ENCODE results near the gene IFIT3.
"Not testable (repeated sequence)": the region's sequence is repeated elsewhere in the genome, so short reads cannot be mapped to it uniquely, and the experiment has no call there.

The IFIT3 gene

GRCh38 chr10:89304026-89304425 lies 23.8 kb upstream of the IFIT3 start:
- DNase-seq (ENCODE audit: low spot score): no peak

DNA sequence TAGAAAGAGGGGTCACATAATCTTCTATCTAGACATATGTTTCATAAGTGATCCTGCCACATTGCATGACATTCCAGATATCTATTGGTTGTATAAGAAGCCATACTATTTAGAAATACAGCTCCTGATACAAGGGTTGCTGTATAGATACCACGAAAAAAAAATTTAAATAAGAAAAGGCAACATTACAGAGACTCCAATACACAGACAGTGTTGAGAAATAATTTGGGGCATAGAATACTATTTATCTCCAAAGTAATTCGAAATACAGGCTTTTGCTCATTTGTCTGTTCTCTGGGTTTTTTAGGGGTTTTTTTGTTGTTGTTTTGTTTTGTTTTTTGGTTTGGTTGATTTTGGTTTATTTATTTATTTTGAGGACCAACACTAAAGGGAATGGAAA lies 23.4 kb upstream of the IFIT3 start:
- DNase-seq (ENCODE audit: low spot score): no peak

- DNase-seq (ENCODE audit: low spot score): no peak
These were observed 22.9 kb upstream of the IFIT3 start for GRCh38 chr10:89304925-89305324.

DNA sequence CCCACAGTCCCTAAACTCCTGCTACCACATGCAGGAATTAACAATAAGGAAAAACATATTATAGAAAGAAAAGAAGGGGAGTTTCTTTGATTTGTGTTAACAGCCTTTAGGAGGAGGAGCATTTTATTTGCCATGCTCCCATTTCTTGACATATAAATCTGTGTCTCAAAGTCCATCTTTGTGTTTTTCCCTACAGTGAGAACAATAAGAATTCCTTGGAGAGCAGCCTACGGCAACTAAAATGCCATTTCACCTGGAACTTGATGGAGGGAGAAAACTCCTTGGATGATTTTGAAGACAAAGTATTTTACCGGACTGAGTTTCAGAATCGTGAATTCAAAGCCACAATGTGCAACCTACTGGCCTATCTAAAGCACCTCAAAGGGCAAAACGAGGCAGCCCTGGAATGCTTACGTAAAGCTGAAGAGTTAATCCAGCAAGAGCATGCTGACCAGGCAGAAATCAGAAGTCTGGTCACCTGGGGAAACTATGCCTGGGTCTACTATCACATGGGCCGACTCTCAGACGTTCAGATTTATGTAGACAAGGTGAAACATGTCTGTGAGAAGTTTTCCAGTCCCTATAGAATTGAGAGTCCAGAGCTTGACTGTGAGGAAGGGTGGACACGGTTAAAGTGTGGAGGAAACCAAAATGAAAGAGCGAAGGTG lies 21.9 kb upstream of the IFIT3 start:
- DNase-seq (ENCODE audit: low spot score): no peak

DNA sequence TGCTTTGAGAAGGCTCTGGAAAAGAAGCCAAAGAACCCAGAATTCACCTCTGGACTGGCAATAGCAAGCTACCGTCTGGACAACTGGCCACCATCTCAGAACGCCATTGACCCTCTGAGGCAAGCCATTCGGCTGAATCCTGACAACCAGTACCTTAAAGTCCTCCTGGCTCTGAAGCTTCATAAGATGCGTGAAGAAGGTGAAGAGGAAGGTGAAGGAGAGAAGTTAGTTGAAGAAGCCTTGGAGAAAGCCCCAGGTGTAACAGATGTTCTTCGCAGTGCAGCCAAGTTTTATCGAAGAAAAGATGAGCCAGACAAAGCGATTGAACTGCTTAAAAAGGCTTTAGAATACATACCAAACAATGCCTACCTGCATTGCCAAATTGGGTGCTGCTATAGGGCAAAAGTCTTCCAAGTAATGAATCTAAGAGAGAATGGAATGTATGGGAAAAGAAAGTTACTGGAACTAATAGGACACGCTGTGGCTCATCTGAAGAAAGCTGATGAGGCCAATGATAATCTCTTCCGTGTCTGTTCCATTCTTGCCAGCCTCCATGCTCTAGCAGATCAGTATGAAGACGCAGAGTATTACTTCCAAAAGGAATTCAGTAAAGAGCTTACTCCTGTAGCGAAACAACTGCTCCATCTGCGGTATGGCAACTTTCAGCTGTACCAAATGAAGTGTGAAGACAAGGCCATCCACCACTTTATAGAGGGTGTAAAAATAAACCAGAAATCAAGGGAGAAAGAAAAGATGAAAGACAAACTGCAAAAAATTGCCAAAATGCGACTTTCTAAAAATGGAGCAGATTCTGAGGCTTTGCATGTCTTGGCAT lies 21.1 kb upstream of the IFIT3 start:
- no peak for DNase-seq (ENCODE audit: low spot score)

GRCh38 chr10:89307269-89307577 lies 20.6 kb upstream of the IFIT3 start:
- DNase-seq (ENCODE audit: low spot score): no peak

GRCh38 chr10:89308266-89308665 lies 19.5 kb upstream of the IFIT3 start:
- no peak for DNase-seq (ENCODE audit: low spot score)

- no peak for DNase-seq (ENCODE audit: low spot score)
These were observed 19.1 kb upstream of the IFIT3 start for GRCh38 chr10:89308736-89309135.

GRCh38 chr10:89309156-89310055 lies 18.4 kb upstream of the IFIT3 start:
- no peak for DNase-seq (ENCODE audit: low spot score)

- no peak for DNase-seq (ENCODE audit: low spot score)
These were observed 17.5 kb upstream of the IFIT3 start for GRCh38 chr10:89310056-89310893.

DNA sequence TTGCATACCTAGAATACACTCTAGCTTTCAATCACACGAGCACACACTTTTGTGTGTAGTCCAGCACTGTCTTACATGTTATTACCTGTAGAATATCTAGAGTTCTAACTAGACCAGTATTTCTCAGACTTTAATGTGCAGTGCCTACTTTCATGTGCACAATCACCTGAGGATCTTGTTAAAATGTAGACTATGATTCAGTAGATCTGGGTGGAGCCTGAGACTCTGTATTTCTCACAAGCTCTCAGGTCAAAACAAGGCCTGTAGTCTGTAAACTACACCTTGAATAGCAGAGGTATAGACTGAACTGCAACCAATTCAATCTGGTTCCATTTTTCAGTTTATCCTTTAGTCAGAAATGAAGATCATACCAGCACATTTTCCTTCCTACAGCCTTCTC lies 14.8 kb upstream of the IFIT3 start:
- DNase-seq (ENCODE audit: low spot score): no peak

GRCh38 chr10:89314676-89315075 lies 13.1 kb upstream of the IFIT3 start:
- no peak for DNase-seq (ENCODE audit: low spot score)

DNA sequence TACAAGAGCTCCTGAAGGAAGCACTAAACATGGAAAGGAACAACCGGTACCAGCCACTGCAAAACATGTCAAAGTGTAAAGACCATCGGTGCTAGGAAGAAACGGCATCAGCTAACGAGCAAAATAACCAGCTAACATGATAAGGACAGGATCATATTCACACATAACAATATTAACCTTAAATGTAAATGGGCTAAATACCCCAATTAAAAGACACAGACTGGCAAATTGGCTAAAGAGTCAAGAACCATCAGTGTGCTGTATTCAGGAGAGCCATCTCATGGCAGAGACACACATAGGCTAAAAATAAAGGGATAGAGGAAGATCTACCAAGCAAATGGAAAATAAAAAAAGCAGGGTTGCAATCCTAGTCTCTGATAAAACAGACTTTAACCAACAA lies 9.8 kb upstream of the IFIT3 start:
- DNase-seq (ENCODE audit: low spot score): not testable (repeated sequence)

- DNase-seq (ENCODE audit: low spot score): not testable (repeated sequence)
These were observed 2.7 kb upstream of the IFIT3 start for GRCh38 chr10:89325081-89325480.

- not testable (repeated sequence) for DNase-seq (ENCODE audit: low spot score)
These were observed 1.9 kb upstream of the IFIT3 start for GRCh38 chr10:89325856-89326255.

DNA sequence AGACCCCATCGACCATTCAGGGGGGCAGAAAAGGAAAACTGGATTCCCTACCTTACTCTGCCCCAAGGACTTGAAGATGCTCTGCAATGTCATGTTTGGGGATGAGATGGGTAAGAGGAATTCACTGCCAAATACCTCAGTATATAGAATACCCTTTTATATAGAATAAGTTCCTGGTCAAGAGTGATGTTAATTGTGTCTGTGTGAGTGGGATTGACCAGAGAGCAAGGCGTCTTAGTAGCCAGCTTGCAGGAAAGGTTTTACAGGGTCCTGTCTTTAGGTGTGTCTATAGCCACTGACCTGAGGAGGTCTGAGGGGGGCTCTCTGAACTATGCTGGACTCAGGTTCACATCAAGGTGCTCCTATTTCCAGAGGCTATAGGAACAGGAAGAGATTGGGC lies 1.4 kb downstream of the IFIT3 start:
- peak; percentile 33 for DNase-seq (ENCODE audit: low spot score)

GRCh38 chr10:89330014-89330413 lies 2.2 kb downstream of the IFIT3 start:
- not testable (repeated sequence) for DNase-seq (ENCODE audit: low spot score)

- DNase-seq (ENCODE audit: low spot score): peak; percentile 26
These were observed 2.9 kb downstream of the IFIT3 start for GRCh38 chr10:89330537-89331212.

DNA sequence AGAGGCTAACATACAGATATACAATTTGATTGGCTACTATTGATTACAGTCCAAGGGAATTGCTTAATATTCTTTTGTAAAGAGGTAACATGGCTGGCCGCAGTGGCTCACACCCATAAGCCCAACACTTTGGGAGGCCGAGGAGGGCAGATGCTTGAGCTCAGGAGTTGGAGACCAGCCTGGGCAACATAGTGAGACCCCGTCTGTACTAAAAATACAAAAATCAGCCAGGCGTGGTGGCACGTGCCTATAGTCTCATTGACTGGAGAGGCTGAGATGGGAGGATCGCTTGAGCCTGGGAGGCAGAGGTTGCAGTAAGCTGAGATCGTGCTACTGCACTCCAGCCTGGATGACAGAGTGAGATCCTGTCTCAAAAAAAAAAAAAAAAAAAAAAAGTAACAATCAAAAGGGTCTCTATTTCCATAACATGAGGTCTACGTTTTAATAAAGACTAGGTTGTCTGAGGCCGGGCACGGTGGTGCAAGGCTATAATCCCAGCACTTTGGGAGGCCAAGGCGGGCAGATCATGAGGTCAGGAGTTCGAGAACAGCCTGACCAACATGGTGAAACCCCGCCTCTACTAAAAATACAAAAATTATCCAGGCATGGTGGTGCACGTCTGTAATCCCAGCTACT lies 3.8 kb downstream of the IFIT3 start:
- not testable (repeated sequence) for DNase-seq (ENCODE audit: low spot score)

DNA sequence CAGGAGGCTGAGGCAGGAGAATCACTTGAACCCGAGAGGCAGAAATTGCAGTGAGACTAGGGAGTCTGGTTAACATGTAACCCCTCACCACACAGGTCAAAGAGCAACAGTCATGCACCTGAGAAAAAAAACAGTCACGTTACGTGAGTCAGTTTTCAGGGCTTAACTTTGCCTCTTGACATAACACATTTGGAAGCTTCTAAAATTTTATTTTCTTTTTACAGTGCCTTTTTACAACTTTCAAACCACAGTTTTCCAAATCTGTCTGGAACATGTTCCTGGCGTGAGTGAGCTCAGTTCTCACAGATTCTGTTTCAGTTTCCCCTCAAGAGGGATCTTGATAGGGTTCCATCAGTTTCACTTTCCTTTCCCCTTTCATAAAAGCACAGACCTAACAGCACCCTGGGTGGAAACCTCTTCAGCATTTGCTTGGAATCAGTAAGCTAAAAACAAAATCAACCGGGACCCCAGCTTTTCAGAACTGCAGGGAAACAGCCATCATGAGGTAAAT lies 4.4 kb downstream of the IFIT3 start:
- DNase-seq (ENCODE audit: low spot score): peak; percentile 80

Data from hematopoietic multipotent progenitor cell treated with erythropoietin and hydrocortisone succinate and interleukin-3 and kit ligand, for 17 days (in vitro differentiated cells).